Breast epithelium (tissue), 3 donors: ENCODE data around the gene BACE1.

Experiments
- CTCF ChIP-seq, 3 donors: fragments of 450-650 bp; IDR thresholded peaks; one replicate each; pipeline ENCODE4 v1.5.1; 2016 to 2017; ENCODE audit warnings: antibody characterized with exemption in 3 of 3, mild to moderate bottlenecking in 3 of 3, moderate library complexity in 3 of 3
- POLR2A ChIP-seq: fragments of 450-650 bp; IDR thresholded peaks from one replicate; pipeline ENCODE4 v1.6.1; 2016; ENCODE audit warnings: antibody characterized with exemption, mild to moderate bottlenecking, moderate library complexity
- POLR2AphosphoS5 ChIP-seq, 3 donors: sonication (generic); formaldehyde crosslinking; IDR thresholded peaks; one replicate each; pipeline ENCODE4 v1.6.1; 2017; ENCODE audit warnings: antibody characterized with exemption in 3 of 3

DNA sequence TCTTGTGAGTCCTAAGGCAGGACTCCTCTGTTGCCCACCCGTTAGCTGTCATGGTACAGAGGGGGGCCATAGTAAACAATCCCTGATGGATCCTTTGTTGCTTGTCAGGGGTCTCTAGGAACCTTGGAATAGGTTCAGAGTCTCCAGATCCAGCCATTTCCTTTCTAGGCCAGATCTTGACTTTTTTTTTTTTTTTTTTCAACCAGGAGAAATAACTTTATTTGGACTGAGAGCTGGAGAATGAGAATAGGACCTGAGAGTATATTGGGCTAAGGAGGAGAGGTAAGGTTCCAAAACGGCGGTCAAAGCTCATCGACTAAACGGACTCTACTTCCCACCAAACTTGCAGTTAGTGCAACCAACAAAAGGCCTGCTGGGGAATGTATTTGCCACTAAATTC, 19.3 kb upstream of the BACE1 start:
- TF ChIP-seq CTCF (IDR thresholded peaks at IDR 0.05) (no peak), POLR2AphosphoS5 (IDR thresholded peaks at IDR 0.05) (no peak), POLR2A (no peak)
